OCI-M1 (cell line): ENCODE data around the gene ANO3.
A peak's percentile ranks its signal among the peaks of the same experiment; 100 is the strongest.
"Not testable (repeated sequence)": the region's sequence is repeated elsewhere in the genome, so short reads cannot be mapped to it uniquely, and the experiment has no call there.

ENCODE experiments used
- DNase-seq: peaks from one replicate; lab custom pipeline; 2025; lab: John Stamatoyannopoulos, UW

Gene ANO3

DNA sequence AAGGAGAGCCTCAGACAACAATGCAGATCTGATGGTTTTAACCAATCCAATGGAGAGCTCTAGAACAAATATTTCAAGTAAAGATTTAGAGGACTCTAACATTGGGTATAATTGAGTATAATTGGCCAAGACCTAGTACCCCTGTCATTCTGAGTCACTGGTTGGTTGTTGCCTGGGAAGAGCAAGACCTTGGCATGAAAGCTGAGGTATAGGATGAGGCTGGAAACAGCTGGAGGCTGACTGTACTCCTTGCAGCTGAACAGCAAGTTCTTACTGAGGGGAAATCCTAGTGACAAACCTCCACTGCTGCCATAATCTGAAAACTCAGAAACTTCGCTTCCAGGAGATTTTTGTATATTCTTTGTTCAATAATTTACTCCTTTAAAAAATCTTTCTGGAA is 294.4 kb downstream of the ANO3 start:
- no peak for DNase-seq

DNA sequence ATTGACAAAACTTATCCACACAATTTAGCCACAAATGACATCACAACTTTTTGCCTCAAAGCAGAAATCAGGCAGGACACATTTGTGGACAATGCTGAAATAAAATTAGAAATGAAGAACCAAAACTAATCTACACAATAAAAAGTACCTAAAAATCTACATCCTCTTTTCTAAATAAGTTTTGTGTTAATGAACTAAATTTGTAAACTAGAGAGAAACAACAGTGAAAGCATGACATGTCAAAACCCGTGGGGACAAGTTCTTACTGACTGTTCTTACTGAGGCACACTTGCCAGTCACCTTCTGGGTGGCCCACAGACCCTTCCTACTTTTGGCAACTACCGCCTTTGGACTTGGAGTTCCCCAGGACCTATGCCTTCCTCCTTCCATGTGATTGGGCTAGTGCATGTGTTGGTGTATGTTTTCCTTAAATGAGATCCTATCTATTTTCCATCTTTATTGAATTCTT is 300.8 kb downstream of the ANO3 start:
- DNase-seq, result no peak

DNA sequence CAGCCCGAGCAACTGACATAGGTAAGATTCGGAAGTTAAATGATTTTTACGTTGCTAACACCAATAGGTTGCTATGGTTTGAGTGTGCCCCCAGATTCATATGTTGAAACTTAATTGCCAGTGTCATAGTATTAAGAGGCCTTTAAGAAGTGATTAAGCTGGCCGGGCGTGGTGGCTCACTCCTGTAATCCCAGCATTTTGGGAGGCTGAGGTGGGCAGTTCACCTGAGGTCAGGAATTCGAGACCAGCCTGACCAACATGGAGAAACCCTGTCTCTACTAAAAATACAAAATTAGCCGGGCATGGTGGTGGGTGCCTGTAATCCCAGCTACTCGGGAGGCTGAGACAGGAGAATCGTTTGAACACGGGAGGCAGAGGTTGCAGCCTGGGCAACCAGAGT is 311.4 kb downstream of the ANO3 start:
- not testable (repeated sequence) for DNase-seq

DNA sequence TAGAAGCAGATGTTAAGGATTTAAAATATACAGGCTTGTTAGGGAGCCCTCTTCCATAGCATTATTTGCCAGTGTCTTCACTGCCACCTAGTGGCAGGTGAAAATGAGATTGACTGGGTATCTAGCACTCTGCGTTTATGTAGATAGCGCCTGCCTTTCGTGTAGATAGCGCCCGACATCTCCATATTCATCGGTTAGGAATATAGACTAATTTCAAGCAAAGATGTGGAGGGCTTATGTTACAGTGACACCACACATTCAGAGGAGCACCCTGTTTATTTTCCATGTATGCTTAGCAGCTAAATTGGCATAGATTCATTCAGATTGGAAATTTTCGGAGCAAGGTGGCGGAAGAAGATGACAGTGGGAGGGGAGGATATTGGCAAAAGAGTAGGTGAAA is 318.0 kb downstream of the ANO3 start:
- DNase-seq, result peak; percentile 88

DNA sequence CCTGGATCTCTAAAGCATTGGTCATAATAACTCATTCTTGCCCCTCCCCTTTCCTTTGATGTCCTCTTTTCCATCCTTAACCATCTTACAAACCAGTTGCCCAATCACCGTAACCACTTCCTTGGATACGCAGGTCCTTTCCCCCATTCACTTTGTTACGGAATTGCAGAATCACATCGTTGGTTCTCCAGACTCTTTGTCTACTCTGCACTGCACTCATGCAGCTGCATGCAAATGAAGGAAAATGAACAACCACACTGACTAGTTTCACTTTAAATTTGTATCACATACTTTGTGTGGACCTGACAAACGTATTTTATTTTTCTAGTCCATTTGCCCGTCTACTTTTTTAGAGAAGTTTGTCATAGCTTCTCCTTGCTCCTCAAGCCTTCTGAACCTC is 320.0 kb downstream of the ANO3 start:
- no peak for DNase-seq

DNA sequence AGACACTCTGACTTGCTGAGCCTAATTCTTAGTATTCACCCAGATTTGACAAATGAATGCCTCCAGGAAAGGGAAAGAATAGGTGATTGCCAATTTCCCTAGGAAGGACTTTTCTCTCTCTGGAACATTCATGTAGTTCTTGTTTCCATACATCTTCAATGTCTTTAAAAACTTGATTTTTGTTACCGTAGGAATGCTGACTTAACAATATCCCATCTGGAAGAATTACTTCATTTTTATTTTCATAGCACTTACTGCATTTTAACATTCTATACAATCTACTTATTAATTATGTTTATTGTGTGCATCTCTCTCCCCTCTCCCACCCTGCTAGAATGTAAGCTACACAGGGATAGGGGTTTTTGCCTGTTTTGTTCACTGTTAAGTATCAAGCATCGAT is 323.4 kb downstream of the ANO3 start:
- no peak for DNase-seq

DNA sequence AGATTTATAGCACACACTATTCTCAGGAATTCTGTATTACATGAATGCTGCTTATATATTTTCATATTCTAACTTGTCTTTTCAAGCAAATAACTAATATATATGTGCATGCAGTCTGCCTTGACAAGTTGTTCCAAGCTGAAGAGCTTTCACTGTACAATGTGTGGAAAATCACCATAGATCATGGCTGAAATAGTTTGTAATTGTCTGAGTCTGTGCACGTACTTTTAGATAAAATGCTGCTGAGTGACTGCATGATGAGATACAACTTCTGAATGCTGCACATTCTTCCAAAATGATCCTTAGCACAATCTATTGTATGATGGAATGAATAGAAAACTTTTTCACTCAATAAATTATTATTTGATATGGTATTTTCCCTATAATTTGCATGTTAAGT is 331.0 kb downstream of the ANO3 start:
- no peak for DNase-seq

DNA sequence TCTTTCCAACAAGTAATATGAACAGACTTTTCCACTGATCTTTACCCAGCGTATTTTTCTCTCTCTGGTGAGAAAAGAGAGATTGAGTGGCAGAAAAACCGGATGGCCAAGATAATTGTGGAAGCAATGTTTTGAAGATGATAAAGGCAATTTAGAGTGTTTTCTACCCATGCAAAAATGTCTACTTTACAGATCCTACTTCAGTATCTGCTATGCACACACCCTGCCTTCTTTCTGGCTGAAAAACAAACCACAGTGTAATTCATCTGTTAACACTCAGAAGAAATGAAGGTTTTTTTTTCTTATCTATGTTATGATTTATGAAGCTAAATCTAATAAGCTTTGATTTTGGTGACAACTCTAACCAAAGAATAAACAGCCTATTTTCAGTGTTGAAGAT is 333.1 kb downstream of the ANO3 start:
- DNase-seq, result peak; percentile 8

DNA sequence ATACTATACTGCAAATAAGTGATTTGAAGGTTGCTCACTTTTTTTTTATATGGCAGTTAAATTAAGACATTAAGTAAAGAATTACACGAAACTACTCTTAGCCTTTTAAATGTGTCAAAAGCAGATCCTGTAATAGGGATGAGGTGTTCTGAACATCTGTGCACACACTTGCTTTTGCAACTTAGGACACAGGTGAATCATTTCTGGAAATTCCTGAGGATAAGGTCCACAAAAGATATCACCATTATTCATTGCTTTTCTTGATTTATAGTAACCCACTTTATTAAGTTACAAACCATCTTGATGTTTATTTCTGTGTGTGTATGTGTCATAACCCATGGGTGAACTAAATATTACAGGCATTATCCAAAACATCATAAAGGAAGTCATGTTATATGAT is 334.0 kb downstream of the ANO3 start:
- no peak for DNase-seq

DNA sequence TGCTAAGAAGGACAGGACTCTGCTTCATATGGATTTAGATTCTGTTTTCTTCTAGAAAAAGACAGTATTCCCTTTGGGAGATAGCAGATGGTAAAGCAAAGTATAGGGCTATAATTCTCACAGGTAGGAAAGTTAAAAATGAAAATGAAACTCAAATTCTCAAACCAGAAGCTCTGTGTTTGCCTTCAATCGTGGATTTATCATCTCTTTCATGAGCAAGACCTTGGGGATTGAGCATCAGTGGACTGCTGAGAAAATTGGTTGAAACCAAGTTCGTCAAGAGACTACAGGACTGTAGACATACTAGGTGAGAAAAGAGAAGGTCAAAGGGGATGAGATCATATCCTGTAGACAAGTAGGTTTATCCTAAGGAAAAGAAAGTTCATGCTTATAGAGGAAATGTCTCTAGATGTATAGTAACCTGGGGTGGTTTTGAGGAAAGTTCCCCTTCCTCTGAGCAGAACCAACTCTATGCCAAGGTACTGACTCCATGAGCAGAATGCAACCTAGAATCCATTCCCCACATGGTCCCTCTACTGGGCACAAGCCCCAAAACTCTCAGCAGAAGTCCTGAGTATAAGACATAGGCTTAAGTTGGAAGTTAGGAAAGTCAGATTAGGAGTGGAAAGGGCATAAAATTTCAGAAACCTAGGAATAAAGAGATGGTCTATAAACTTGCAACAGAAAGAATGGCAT is 343.5 kb downstream of the ANO3 start:
- peak; percentile 34 for DNase-seq

DNA sequence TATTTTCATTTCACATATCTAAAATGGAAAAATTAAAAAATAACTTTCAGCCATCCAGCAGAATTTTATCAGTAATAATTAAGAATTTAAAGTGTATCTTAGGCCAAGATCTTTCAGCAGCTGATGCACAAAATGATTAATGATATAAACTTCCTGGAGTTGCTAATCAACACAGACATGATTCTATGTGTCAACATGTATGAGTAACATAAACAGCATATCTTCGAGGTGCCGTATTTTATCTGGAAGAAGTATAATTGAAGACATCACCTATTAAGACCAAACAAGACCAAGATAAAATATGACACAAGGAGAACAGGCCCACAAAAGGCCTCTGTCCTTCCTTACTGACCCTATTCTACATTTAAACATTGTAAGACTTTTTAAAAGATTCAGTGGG is 344.7 kb downstream of the ANO3 start:
- no peak for DNase-seq

DNA sequence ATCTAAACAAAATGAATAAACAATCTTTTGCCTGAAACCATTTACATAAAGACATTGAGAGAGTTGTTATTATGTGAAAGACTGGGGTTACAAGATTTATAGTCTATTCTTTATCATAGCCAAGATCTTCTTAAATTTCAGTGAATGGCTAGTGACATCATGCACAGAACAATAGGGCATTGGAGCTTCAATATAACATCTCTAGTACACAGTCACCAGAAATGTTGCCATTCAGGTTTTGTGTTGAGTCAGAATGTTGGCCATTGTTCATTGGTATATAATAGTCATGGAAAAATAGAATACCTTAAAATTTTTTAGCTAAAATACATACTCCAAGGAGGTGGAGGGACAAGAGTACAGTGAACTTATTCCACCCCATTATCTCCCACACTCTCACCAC is 345.6 kb downstream of the ANO3 start:
- no peak for DNase-seq

DNA sequence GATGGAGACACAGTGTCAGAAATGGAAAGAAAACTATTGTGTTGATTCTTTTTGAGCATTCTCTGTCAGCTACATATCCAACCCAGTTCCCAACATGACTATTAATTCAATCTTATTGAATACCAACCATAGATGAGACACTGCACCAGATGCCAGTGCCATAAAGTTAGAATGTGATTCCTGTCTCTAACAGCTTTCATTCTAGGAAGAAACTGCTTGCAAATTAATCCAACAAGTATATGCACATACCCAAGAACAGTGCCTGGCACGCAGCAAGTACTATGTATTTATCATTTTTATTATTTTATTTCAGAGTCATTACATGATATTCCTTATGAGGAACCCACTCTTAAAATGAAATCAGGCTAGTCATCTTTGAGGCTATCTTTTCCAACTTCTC is 355.4 kb downstream of the ANO3 start:
- DNase-seq, result no peak

DNA sequence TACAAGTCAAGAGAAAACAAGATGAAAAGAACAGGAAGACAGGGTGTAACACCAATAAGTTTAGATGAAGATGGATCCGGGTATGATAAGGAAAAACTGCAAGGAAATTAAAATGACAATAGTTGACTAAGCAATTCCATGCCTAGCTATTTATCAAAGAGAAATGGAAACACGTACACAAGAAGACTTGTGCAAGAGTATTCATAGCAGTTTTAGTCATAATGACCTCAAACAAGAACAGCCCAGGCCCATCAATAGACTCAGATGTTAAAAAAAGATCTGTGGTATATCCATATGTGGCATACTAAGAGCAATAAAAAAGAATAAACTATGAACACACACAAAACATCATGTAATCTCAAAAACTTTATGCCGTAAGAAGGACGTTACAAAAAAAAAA is 356.8 kb downstream of the ANO3 start:
- DNase-seq, result no peak

DNA sequence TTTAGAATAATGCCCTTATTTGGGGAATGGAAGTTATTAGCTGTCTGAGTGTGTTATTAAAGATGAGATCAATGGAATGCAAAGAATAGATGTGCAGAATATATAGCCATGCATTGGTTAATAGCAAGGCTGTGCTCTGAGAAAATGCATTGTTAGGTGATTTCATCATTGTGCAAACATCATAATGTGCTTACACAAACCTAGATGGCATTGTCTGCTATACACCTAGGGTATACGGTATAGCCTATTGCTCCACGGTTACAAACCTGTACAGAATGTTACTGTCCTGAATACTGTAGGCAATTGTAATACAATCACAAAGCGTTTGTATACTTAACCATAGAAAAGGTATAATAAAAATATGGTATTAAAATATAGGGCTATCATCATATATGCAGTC is 364.4 kb downstream of the ANO3 start:
- DNase-seq, result no peak

DNA sequence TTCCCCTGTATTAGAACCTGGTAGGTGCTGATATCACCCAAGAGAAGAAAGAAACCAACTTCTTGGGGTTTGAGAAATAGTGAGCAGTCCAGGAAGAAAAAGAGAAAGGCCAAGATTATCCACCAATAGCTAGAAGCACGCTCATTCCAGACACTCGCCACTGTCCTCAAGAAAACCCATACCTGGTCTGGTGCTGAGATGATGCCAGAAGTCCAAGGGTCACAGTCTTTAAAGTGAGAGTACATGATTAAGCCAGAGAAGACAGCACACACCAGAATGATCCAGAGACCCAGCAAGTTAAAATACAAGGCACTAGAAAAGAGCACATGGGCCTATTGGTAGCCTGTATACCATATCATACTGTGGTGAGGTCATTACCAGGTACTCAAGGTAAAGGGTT is 366.3 kb downstream of the ANO3 start:
- no peak for DNase-seq

DNA sequence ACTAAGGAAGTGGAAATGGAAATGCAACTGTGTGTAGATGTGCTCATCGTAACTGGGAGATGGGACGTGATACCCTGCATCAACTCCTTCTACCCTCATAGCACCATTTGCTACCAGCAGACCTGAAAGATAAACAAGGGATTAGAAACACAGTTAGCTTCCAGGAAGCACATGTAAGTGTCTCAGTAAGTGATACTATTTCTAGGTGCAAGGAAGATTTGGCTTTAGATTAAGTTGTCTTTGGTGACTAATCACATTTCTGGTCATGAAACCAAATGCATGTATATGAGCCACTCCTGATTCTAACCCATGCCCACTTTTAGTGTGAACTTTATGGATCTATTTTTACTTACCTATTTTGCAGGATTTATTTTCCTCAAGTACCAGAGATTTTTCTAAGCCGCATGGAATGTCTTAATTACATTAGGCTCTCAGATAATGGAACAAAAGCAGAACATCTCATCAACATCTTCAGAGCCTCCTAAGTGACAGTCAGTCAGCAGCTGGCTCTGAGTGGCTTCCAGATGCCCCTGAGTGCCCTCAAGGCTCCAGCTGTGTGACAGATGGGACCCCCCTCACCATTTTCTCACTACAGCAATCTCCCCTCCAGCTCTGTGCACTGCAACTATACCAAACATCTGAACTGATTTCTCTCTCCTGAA is 368.8 kb downstream of the ANO3 start:
- DNase-seq, result peak; percentile 12

DNA sequence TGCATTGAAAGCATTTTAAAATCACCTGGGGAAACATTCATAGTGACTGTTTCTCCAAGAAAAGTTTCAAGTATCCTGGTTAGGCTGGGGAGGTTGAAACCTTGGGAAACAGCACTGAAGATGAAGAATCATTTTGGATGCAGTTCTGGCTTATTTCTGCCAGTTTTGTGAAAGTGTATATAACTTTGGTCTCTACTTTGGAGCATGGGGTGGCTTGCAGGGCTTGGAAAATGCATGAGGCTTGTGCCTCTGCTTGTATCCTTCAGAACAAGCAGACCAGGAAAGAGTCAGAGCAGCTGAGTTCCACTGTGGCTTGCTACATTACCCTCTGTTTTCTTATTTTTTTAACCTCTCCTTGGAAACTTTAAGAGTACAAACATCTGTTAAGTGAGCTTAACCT is 370.5 kb downstream of the ANO3 start:
- no peak for DNase-seq

DNA sequence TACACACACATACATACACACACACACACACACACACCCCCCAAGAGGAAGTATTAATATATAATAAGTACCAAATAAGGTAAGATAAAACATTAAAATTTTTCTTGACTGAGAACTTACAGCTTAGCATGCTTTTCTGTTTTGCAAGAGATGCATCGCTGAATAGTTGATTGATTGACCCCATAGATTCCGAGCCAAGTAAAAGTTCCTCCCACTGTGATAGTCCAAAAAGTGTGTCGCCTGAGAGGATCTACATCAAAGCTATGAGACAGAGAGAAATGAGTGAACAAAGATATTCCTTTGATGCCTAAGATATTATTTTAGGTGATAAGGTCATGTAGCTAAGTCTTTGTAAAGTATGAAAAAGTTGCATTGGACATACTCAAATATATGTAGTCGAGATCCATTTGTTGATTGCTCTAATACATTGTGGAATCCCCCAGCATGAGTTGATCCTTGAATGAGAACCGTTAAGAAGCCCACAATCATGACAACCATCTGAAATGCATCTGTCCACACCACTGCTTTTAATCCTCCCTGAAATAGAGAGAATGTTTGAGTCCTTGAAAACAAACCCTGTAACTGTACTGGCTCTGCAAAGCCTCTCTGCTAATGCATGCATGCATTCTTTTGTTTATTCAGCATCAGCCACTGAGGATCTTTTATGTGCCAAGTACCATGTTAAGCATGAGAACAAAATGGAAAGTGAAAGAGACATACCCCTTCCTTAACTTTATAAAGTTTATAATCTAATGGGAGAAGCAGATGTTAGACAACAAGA is 371.7 kb downstream of the ANO3 start:
- DNase-seq, result peak; percentile 27

DNA sequence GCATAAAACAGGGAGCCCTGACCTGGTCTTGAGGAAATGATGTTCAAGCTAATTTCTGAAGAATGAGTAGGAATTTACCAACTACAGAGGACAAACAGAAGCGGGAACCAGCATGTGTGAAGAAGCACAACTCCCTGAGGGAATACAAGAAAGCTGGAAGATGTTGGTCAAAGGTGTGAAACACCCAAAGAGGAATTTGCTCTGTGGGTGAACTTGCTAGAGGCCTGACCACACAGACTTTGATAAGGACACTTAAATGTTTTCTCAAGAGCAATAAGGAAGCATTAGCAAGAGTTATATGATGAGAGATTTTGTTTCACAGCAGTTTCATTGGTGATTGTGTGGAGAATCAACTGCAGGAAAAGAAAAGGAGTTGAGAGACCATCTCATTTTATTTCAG is 372.3 kb downstream of the ANO3 start:
- DNase-seq, result peak; percentile 27

DNA sequence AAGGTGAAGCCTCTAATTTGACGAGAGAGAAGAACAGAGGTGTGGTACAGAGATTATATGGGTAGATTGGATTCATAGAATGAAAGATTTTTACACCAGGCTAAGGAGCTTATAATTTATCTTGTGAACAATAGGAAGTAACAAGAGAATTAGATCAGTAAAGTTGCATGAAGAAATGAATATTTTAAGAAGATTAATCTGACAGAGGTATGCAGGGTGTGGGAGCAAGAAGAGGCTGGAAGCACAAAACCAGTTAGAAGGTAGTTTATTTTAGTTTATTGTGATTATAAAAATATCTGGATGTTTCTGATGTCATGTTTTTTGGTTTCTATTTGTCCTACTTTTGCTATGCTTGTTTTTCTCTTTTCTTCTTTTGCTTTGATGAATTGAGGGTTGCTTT is 374.3 kb downstream of the ANO3 start:
- DNase-seq, result no peak

DNA sequence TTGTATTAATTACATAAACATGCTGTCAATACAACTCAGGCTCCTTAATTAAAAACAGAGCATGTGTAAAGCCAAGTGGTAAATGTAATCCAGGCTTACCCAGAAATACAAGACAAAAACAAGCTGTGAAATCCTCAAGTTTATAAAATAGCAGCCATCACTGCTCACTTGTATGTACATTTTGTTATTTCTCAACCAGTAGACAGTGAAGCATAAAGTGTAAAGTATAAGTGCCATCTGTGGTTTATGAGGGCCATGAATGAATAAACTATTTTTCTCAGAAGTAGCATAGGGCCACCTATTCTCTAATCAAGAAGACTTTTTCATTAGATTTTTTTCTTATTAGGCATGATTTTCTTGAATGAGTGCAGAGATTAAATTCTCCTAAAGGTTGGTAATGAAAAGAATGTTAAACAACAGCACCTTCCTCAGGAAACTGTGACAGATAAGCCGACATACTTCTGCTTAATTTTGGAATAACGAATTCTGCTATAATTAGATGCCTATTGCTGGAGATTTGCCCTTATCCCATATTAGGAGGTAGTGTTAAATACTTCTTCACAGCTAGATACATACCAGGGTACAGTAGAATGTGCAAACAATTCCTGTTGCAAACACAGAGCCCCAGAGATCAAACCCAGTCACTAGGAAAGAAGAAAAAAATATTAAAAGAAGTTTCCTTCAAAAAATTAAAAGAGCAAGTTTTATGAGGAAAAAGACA is 377.0 kb downstream of the ANO3 start:
- DNase-seq, result no peak

DNA sequence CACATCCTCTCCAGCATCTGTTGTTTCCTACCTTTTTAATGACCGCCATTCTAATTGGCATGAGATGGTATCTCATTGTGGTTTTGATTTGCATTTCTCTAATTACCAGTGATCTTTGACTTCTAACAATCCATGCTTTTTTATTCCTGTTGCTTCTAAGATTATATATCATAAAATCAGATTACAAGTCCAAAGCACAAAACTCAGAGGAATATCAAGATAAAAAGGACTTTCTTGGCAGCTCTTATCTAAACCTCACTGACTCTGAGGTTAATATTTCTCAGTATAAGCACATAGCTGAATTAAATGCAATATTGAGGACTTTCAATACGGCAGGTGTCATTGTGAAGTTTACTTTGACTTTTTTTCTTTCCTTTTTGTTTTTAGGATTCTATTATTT is 378.6 kb downstream of the ANO3 start:
- DNase-seq, result no peak
